Skeletal muscle cell (primary cell): ENCODE results near the gene ELN.
"Not testable (repeated sequence)": the region's sequence is repeated elsewhere in the genome, so short reads cannot be mapped to it uniquely, and the experiment has no call there.

ENCODE experiments used
- DNase-seq: peaks from one replicate; pipeline ENCODE4 v3.0.0-alpha.2; 2010; ENCODE audit warnings: low read depth
- H3K4me3 ChIP-seq: 2 replicates; pipeline ENCODE4 v1.5.1; 2011; ENCODE audit warnings: low read depth, mild to moderate bottlenecking, control low read depth, low read length, moderate library complexity

ELN gene

GRCh38 chr7:74037609-74038008 is 9.6 kb downstream of the ELN start:
- no peak overlapping the region for H3K4me3 ChIP-seq
- no peak for DNase-seq

- DNase-seq: no peak
- no peak overlapping the region for H3K4me3 ChIP-seq
These were observed 10.4 kb downstream of the ELN start for GRCh38 chr7:74038194-74038961.

- DNase-seq: no peak
- H3K4me3 ChIP-seq: no peak overlapping the region
These were observed 11.4 kb downstream of the ELN start for GRCh38 chr7:74039337-74039736.

GRCh38 chr7:74040101-74040790 is 12.3 kb downstream of the ELN start:
- no peak overlapping the region for H3K4me3 ChIP-seq
- DNase-seq: no peak

GRCh38 chr7:74040791-74041520 is 13.0 kb downstream of the ELN start:
- H3K4me3 ChIP-seq: no peak overlapping the region
- DNase-seq: no peak

GRCh38 chr7:74042746-74043522 is 15.0 kb downstream of the ELN start:
- no peak overlapping the region for H3K4me3 ChIP-seq
- no peak for DNase-seq

- no peak overlapping the region for H3K4me3 ChIP-seq
- no peak for DNase-seq
These were observed 15.6 kb downstream of the ELN start for GRCh38 chr7:74043523-74043951.

GRCh38 chr7:74044366-74045350 is 16.7 kb downstream of the ELN start:
- no peak overlapping the region for H3K4me3 ChIP-seq
- no peak for DNase-seq

GRCh38 chr7:74046581-74046980 is 18.6 kb downstream of the ELN start:
- DNase-seq: not testable (repeated sequence)

GRCh38 chr7:74047804-74048380 is 19.9 kb downstream of the ELN start:
- H3K4me3 ChIP-seq: no peak overlapping the region
- DNase-seq: no peak

More at GRCh38 chr7:74046581-74046980, 18.6 kb downstream of the ELN start:
- not testable (repeated sequence) for H3K4me3 ChIP-seq

GRCh38 chr7:74048999-74049599 is 21.1 kb downstream of the ELN start:
- no peak for DNase-seq
- H3K4me3 ChIP-seq: no peak overlapping the region

GRCh38 chr7:74049997-74050798 is 22.2 kb downstream of the ELN start:
- no peak overlapping the region for H3K4me3 ChIP-seq
- no peak for DNase-seq

GRCh38 chr7:74051193-74051592 is 23.2 kb downstream of the ELN start:
- no peak for DNase-seq
- H3K4me3 ChIP-seq: no peak overlapping the region

GRCh38 chr7:74051629-74052410 is 23.8 kb downstream of the ELN start:
- no peak for DNase-seq
- no peak overlapping the region for H3K4me3 ChIP-seq

GRCh38 chr7:74052628-74053027 is 24.7 kb downstream of the ELN start:
- no peak overlapping the region for H3K4me3 ChIP-seq
- no peak for DNase-seq

GRCh38 chr7:74053589-74054186 is 25.7 kb downstream of the ELN start:
- H3K4me3 ChIP-seq: no peak overlapping the region
- DNase-seq: no peak
